HepG2 (cell line): ENCODE results near the gene SLC45A1. TPM values are rescaled to one million over a fixed set of nuclear protein-coding genes. Genes with fewer than 3 reads are reported as not detected.

Experiments used
- ATAC-seq: fragments of 200-7000 bp; cut with Tn5 transposase; 3 replicates; pipeline ENCODE4 v1.9.1; 2020; ENCODE audit warnings: mild to moderate bottlenecking, moderate library complexity
- BruUV-seq: library from RNA; stranded (reverse); fragments of 400-500 nt; replicated peaks from 2 replicates; lab custom pipeline; 2021; lab: Mats Ljungman, UMichigan
- CTCF ChIA-PET: fragments of 300-600 bp; formaldehyde crosslinking; extraction: SDS; loops from one replicate; lab custom pipeline; 2021; ENCODE audit warnings: low total read pairs, inconsistent platforms, low intra/inter-chr PET ratio; lab: Yijun Ruan, JAX
- POLR2A ChIA-PET: fragments of 350-600 bp; sonication (Branson Sonifier 250); formaldehyde crosslinking; loops from one replicate; lab custom pipeline; 2020; ENCODE audit warnings: antibody characterized with exemption, inconsistent platforms; lab: Yijun Ruan, JAX
- DNase-seq: peaks from one replicate; pipeline ENCODE4 v3.0.0-alpha.2; 2015; ENCODE audit warnings: low spot score
- FAIRE-seq: peaks from 3 replicates; lab custom pipeline; 2011; peaks lifted over from hg19 to GRCh38; lab: Jason Lieb, UNC
- H2AFZ ChIP-seq: one replicate; pipeline ENCODE4 v1.6.1; 2011; ENCODE audit warnings: low read length, inconsistent platforms
- H3K27ac ChIP-seq: fragments of 300-600 bp; 3 replicates; pipeline ENCODE4 v1.8.0; 2011; ENCODE audit warnings: mixed run types, mild to moderate bottlenecking, mixed read lengths, low read length, inconsistent platforms; ENCODE audit not compliant: insufficient read depth; ENCODE audit errors: extremely low read length
- H3K27me3 ChIP-seq, 2 experiments: fragments of 200-600 bp in 1 of 2; 2 replicates in 1 of 2; 3 replicates in 1 of 2; pipeline versions ENCODE4 v1.6.0 to v1.8.0; 2011; ENCODE audit warnings: low read length in 2 of 2, mild to moderate bottlenecking in 2 of 2, moderate library complexity in 2 of 2, inconsistent platforms in 1 of 2; ENCODE audit not compliant: insufficient read depth in 2 of 2, control insufficient read depth in 1 of 2
- H3K36me3 ChIP-seq, 2 experiments: fragments of 200-600 bp in 1 of 2; replicated peaks in 1 of 2; 2 replicates in 1 of 2; 3 replicates in 1 of 2; pipeline versions ENCODE4 v1.5.1 to v1.8.0; 2011; ENCODE audit warnings: low read length in 2 of 2, inconsistent platforms in 1 of 2; ENCODE audit not compliant: insufficient read depth in 2 of 2, control insufficient read depth in 1 of 2
- H3K4me1 ChIP-seq: 2 replicates; pipeline ENCODE4 v1.5.1; 2012; ENCODE audit warnings: low read length, inconsistent platforms; ENCODE audit not compliant: insufficient read depth
- H3K4me2 ChIP-seq: 2 replicates; pipeline ENCODE4 v1.6.0; 2011; ENCODE audit warnings: low read depth, low read length, inconsistent platforms
- H3K4me3 ChIP-seq, 3 experiments: fragments of 200-600 bp in 1 of 3; sonication (generic), shearing (Covaris generic) in 1 of 3; replicated peaks in 1 of 3; 2 replicates each; pipeline ENCODE4 v1.5.1; 2011 to 2016; ENCODE audit warnings: low read length in 3 of 3, inconsistent platforms in 2 of 3, low read depth in 2 of 3, mild to moderate bottlenecking in 2 of 3, control low read depth in 1 of 3, mixed read lengths in 1 of 3; ENCODE audit not compliant: insufficient read depth in 1 of 3
- H3K79me2 ChIP-seq: one replicate; pipeline ENCODE4 v1.6.1; 2011; ENCODE audit warnings: low read length, inconsistent platforms; ENCODE audit not compliant: insufficient read depth
- H3K9ac ChIP-seq: 2 replicates; pipeline ENCODE4 v1.6.0; 2011; ENCODE audit warnings: mild to moderate bottlenecking, low read depth, low read length, inconsistent platforms; ENCODE audit not compliant: insufficient read depth
- H3K9me3 ChIP-seq: 2 replicates; pipeline ENCODE4 v1.5.1; 2012; ENCODE audit warnings: mild to moderate bottlenecking, low read length
- H4K20me1 ChIP-seq: 2 replicates; pipeline ENCODE4 v1.6.0; 2011; ENCODE audit warnings: inconsistent platforms, mild to moderate bottlenecking, low read length, moderate library complexity; ENCODE audit not compliant: insufficient read depth
- CCAR2 ChIP-seq: fragments of 200-400 bp; formaldehyde crosslinking; optimal IDR thresholded peaks from 2 replicates; pipeline ENCODE3; 2018; ENCODE audit warnings: low read depth, mild to moderate bottlenecking, low read length, moderate library complexity
- CREB1 ChIP-seq, 2 experiments: fragments of 450-650 bp in 1 of 2; IDR thresholded peaks; 2 replicates each; pipeline ENCODE4 v1.6.1; 2016 to 2017; ENCODE audit warnings: control low read depth in 1 of 2, mild to moderate bottlenecking in 1 of 2, missing compliant biosample characterization in 1 of 2, missing genetic modification characterization in 1 of 2
- FOXC1 ChIP-seq: sonication (generic); formaldehyde crosslinking; IDR thresholded peaks from 2 replicates; pipeline ENCODE4 v1.8.0; 2022; ENCODE audit warnings: mild to moderate bottlenecking, missing genetic modification reagents, borderline replicate concordance
- HOXA3 ChIP-seq: sonication (generic); formaldehyde crosslinking; IDR thresholded peaks from 2 replicates; pipeline ENCODE4 v1.5.0; 2020; ENCODE audit warnings: missing genetic modification reagents
- HOXA9 ChIP-seq: sonication (generic); formaldehyde crosslinking; IDR thresholded peaks from 2 replicates; pipeline ENCODE4 v1.8.1; 2022; ENCODE audit warnings: missing genetic modification reagents, mild to moderate bottlenecking, moderate library complexity, borderline replicate concordance
- IRF2 ChIP-seq: IDR thresholded peaks from 2 replicates; pipeline ENCODE4 v1.6.1; 2018; ENCODE audit warnings: missing genetic modification reagents, missing compliant biosample characterization
- POLR2A ChIP-seq, 2 experiments: IDR thresholded peaks; 2 replicates each; pipeline ENCODE4 v1.6.1; 2011; ENCODE audit warnings: low read depth in 2 of 2, low read length in 2 of 2, mild to moderate bottlenecking in 1 of 2, moderate library complexity in 1 of 2; ENCODE audit not compliant: insufficient read depth in 1 of 2
- RBFOX2 ChIP-seq: fragments of 200-400 bp; formaldehyde crosslinking; IDR thresholded peaks from 2 replicates; pipeline ENCODE4 v1.6.1; 2017; ENCODE audit warnings: low read depth, mild to moderate bottlenecking, low read length
- SAP130 ChIP-seq: IDR thresholded peaks from 2 replicates; pipeline ENCODE4 v1.6.1; 2016; ENCODE audit warnings: low read depth
- ZNF678 ChIP-seq: sonication (generic); formaldehyde crosslinking; IDR thresholded peaks from 2 replicates; pipeline ENCODE4 v1.4.0; 2020; ENCODE audit warnings: mild to moderate bottlenecking, missing genetic modification reagents
- ZSCAN21 ChIP-seq: sonication (generic); formaldehyde crosslinking; IDR thresholded peaks from 2 replicates; pipeline ENCODE4 v1.8.0; 2022; ENCODE audit warnings: mild to moderate bottlenecking, missing genetic modification reagents, moderate library complexity, borderline replicate concordance
- WGBS: methylation state at CpG from one replicate; pipeline ENCODE4 v1.1.6; 2017; ENCODE audit warnings: low lambda C conversion rate; 5-methylcytosine and 5-hydroxymethylcytosine counted together
- in situ Hi-C: cut with HindIII; loops from 2 replicates; pipeline ENCODE4 v1.10.0; 2017; ENCODE audit warnings: low pct_unique_long_range_greater_than_20kb; ENCODE audit not compliant: extremely low pct_ligation_motif_present
- intact Hi-C: fragments of 100-400 bp; cut with micrococcal nuclease; formaldehyde crosslinking; loops from one replicate; pipeline ENCODE4 v1.10.0; 2022; ENCODE audit not compliant: unreplicated experiment
- polyA plus RNA-seq, 8 experiments: library from polyadenylated mRNA; depleted of rRNA in 3 of 8; stranded (reverse) in 7 of 8; unstranded in 1 of 8; fragments of >200 nt; fragmentation: Illumina TruSeq in 4 of 8; extraction: Trizol in 4 of 8; gene quantifications; 2 replicates each; pipeline versions ENCODE4 v1.2.1 to v1.2.3, GENCODE V29; 2011 to 2016; ENCODE audit warnings: low read depth in 4 of 8, missing spikeins in 1 of 8, mixed read lengths in 1 of 8; ENCODE audit not compliant: insufficient read depth in 1 of 8
- total RNA-seq, 5 experiments: library from RNA; depleted of rRNA; stranded (reverse); fragments of >200 nt; fragmentation: Illumina TruSeq; extraction: Trizol; gene quantifications; 2 replicates each; pipeline ENCODE4 v1.2.3, GENCODE V29; 2016; ENCODE audit warnings: low read depth in 1 of 5

SLC45A1 gene
- total and polyA plus RNA-seq, 2 of the 13 experiments (the other 11 are each of a cell fraction or from before 2014, with no cell fraction given) = not detected

DNA sequence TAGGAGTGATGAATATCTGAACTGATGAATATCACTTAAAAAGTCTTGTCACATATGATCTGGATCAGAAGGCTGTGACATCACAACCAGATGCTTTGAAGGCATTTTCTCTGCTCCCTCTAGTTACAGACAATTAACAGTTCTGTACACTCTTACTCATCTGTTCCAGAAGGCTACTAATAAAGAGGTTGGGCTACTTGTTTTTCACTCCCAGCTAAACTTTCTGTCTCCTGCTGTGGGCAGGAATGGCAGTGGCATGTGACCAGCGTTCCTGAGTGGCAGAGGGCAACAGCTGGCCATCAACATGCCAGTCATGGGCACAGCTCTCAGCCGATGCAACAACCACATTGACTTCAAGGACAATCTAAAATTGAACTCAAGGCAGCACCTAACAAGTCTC is 66.7 kb downstream of the SLC45A1 start:
- H3K4me3 ChIP-seq = no peak overlapping the region
- no TSS peak for BruUV-seq
- DNase-seq (no peak), ATAC-seq (no peak), FAIRE-seq (no peak)
- in situ Hi-C loops = no loop called here
- H3K4me1 ChIP-seq = peaks cover 3% of the 10 kb centered on the region
- ChIA-PET POLR2A (no interaction called here), CTCF (no interaction called here)
- no peak overlapping the region for H2AFZ ChIP-seq
- intact Hi-C loops = no loop called here
- no peaks in the 10 kb centered on the region for H3K27me3 ChIP-seq
- H3K36me3 ChIP-seq = peaks cover 25 to 49% of the 10 kb centered on the region in 2 experiments
- H3K9ac ChIP-seq = no peak overlapping the region
- H3K4me2 ChIP-seq = no peak overlapping the region
- H4K20me1 ChIP-seq = peaks cover 58% of the 10 kb centered on the region
- TF ChIP-seq CREB1 (IDR thresholded peaks at IDR 0.05) (peak; percentile 41; the same call in 1 of the 2 replicates), CREB1 (CRISPR knock-in tag; IDR thresholded peaks at IDR 0.05) (no peak), CCAR2 (no peak)
- H3K9me3 ChIP-seq = no peaks in the 10 kb centered on the region
- 100% methylated on average over 1 of the region's 2 CpGs for WGBS
- peaks cover 74% of the 10 kb centered on the region for H3K79me2 ChIP-seq
- H3K27ac ChIP-seq = no peak overlapping the region

DNA sequence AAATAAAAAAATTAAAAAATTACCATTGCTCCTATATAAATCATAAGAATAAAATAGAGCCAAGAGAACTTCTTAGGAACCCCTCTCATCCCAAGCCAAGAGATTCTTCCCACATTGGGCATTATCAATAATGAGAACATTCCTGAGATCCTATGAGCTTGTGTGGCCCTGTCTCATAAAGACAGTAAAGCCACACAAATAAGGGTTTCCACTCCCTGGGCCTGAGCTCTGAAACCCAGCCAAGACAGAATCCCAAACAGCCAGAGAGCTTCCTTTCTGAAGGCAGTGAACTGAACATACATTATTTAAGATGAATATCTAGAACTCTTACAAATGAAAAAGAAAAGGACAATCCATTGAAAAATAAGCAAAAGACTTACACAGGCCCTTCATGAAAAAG is 68.3 kb downstream of the SLC45A1 start:
- H3K36me3 ChIP-seq = peaks cover 20 to 52% of the 10 kb centered on the region in 2 experiments
- TSS peak; percentile 6 for BruUV-seq
- no peaks in the 10 kb centered on the region for H3K4me1 ChIP-seq
- no peak overlapping the region for H2AFZ ChIP-seq
- ChIA-PET POLR2A (no interaction called here), CTCF (no interaction called here)
- DNase-seq (no peak), ATAC-seq (no peak), FAIRE-seq (no peak)
- intact Hi-C loops (no loop called here), in situ Hi-C loops (no loop called here)
- H3K79me2 ChIP-seq = peaks cover 76% of the 10 kb centered on the region
- TF ChIP-seq SAP130 = no peak
- TF ChIP-seq FOXC1 = no peak
- TF ChIP-seq RBFOX2 = no peak
- TF ChIP-seq ZNF678 (CRISPR knock-in tag) = no peak
- TF ChIP-seq IRF2 (CRISPR knock-in tag) = no peak
- TF ChIP-seq HOXA9 (CRISPR knock-in tag) = no peak
- TF ChIP-seq HOXA3 = no peak
- no peak for TF ChIP-seq ZSCAN21
- no peak for TF ChIP-seq POLR2A (IDR thresholded peaks at IDR 0.05; ENCODE audit: insufficient read depth in 1 of 2, low read depth in 2 of 2, low read length in 2 of 2)
- no peak overlapping the region for H3K4me3 ChIP-seq
- no peak overlapping the region for H3K9ac ChIP-seq
- no peak overlapping the region for H3K27ac ChIP-seq
- H3K9me3 ChIP-seq = no peaks in the 10 kb centered on the region
- peaks cover 53% of the 10 kb centered on the region for H4K20me1 ChIP-seq
- H3K27me3 ChIP-seq = no peaks in the 10 kb centered on the region
- H3K4me2 ChIP-seq = no peak overlapping the region
